Uterus (tissue), 2 donors: ENCODE data around the gene RNF113B.

ENCODE experiments used
- POLR2A ChIP-seq, 2 donors: fragments of 450-650 bp; IDR thresholded peaks; one replicate each; pipeline ENCODE4 v1.6.1; 2016; ENCODE audit warnings: antibody characterized with exemption in 2 of 2, mild to moderate bottlenecking in 1 of 2, moderate library complexity in 1 of 2
- TF ChIP-seq, protein P1 (sequence below), 4 experiments: fragments of 200-600 bp in 2 of 4; fragments of 450-650 bp in 2 of 4; sonication (generic) in 2 of 4; IDR thresholded peaks; one replicate each; pipeline ENCODE4 v1.5.1; 2016 to 2019; ENCODE audit warnings: antibody characterized with exemption in 4 of 4, mild to moderate bottlenecking in 2 of 4, moderate library complexity in 1 of 4

DNA sequence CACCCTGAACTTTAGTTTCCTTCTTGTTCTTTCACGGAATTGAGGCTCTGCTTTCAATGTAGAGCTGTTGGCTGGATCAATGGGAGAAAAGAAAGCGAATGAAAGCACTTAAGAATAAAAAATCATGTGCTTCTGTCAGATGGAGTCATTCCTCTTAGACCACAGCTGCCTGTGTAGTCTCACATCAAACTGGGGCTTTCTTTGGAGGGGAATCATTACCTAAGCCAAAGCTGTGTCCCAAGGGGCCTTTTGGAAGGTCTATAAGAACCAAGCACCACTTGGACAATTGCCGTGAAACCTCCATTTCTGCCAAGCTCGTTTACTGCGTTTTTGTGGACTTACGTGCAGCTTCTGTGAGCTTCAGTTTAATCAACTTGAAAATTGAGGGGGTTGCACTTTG lies 44.2 kb upstream of the RNF113B start:
- no peak for TF ChIP-seq POLR2A (IDR thresholded peaks at IDR 0.05)
- TF ChIP-seq, protein P1, sequence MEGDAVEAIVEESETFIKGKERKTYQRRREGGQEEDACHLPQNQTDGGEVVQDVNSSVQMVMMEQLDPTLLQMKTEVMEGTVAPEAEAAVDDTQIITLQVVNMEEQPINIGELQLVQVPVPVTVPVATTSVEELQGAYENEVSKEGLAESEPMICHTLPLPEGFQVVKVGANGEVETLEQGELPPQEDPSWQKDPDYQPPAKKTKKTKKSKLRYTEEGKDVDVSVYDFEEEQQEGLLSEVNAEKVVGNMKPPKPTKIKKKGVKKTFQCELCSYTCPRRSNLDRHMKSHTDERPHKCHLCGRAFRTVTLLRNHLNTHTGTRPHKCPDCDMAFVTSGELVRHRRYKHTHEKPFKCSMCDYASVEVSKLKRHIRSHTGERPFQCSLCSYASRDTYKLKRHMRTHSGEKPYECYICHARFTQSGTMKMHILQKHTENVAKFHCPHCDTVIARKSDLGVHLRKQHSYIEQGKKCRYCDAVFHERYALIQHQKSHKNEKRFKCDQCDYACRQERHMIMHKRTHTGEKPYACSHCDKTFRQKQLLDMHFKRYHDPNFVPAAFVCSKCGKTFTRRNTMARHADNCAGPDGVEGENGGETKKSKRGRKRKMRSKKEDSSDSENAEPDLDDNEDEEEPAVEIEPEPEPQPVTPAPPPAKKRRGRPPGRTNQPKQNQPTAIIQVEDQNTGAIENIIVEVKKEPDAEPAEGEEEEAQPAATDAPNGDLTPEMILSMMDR (IDR thresholded peaks at IDR 0.05) = no peak
